NCI-H524 (cell line): ENCODE measurements around the gene NIP7.

Source experiments
- DNase-seq, 2 experiments: peaks; one replicate each; lab custom pipeline; 2025; lab: John Stamatoyannopoulos, UW

NIP7 gene

GRCh38 chr16:69318911-69319289 lies 20.7 kb upstream of the NIP7 start:
- no peak for DNase-seq

- DNase-seq, result no peak
Observed at GRCh38 chr16:69319381-69319780, 20.2 kb upstream of the NIP7 start.

GRCh38 chr16:69319826-69320739 lies 19.5 kb upstream of the NIP7 start:
- DNase-seq, result no peak

- no peak for DNase-seq
Observed at GRCh38 chr16:69320740-69321073, 18.9 kb upstream of the NIP7 start.

GRCh38 chr16:69321080-69321479 lies 18.5 kb upstream of the NIP7 start:
- DNase-seq, result no peak

- no peak for DNase-seq
Observed at GRCh38 chr16:69322343-69322742, 17.2 kb upstream of the NIP7 start.

GRCh38 chr16:69323415-69323814 lies 16.2 kb upstream of the NIP7 start:
- no peak for DNase-seq

GRCh38 chr16:69324013-69324531 lies 15.5 kb upstream of the NIP7 start:
- DNase-seq, result peak in 1 of 2 experiments; percentile 57

- no peak for DNase-seq
Observed at GRCh38 chr16:69324585-69325253, 14.9 kb upstream of the NIP7 start.

GRCh38 chr16:69325784-69326171 lies 13.8 kb upstream of the NIP7 start:
- DNase-seq, result no peak

- DNase-seq, result no peak
Observed at GRCh38 chr16:69326172-69326873, 13.2 kb upstream of the NIP7 start.

- DNase-seq, result no peak
Observed at GRCh38 chr16:69327585-69328310, 11.8 kb upstream of the NIP7 start.

- DNase-seq, result peak; percentile 42 to 77
Observed at GRCh38 chr16:69328854-69329316, 10.7 kb upstream of the NIP7 start.

GRCh38 chr16:69329369-69330285 lies 9.9 kb upstream of the NIP7 start:
- DNase-seq, result no peak

GRCh38 chr16:69330286-69331109 lies 9.1 kb upstream of the NIP7 start, which contains the start of gene PDF:
Gene PDF (minus strand): TSS chr16:69330588. CDS start chr16:69330570, 18 bp downstream.
- DNase-seq, result peak; percentile 85 to 89

- no peak for DNase-seq
Observed at GRCh38 chr16:69334696-69335095, 4.9 kb upstream of the NIP7 start.

GRCh38 chr16:69338557-69339288 lies 849 bp upstream of the NIP7 start:
- no peak for DNase-seq

- DNase-seq, result no peak
Observed at GRCh38 chr16:69340095-69340644, 598 bp downstream of the NIP7 start.

GRCh38 chr16:69344171-69344570 lies 4.6 kb downstream of the NIP7 start:
- no peak for DNase-seq
